Neuronal stem cell (in vitro differentiated cells): ENCODE results near the gene SEMG1.

Experiments used
- DNase-seq: peaks from one replicate; pipeline ENCODE4 v3.0.0-alpha.2; 2013; ENCODE audit warnings: low spot score
- H2AFZ ChIP-seq: one replicate; pipeline ENCODE4 v1.6.1; 2013; ENCODE audit warnings: mild to moderate bottlenecking, low read length, inconsistent platforms
- H2AK5ac ChIP-seq: 2 replicates; pipeline ENCODE4 v1.6.1; 2013; ENCODE audit warnings: low read depth, mild to moderate bottlenecking, inconsistent platforms, low read length, moderate library complexity, mixed read lengths
- H2BK120ac ChIP-seq: 2 replicates; pipeline ENCODE4 v1.6.1; 2013; ENCODE audit warnings: low read depth, mild to moderate bottlenecking, inconsistent platforms, low read length, moderate library complexity, mixed read lengths
- H2BK12ac ChIP-seq: one replicate; pipeline ENCODE4 v1.6.1; 2013; ENCODE audit warnings: low read length, inconsistent platforms
- H2BK15ac ChIP-seq: 2 replicates; pipeline ENCODE4 v1.6.1; 2013; ENCODE audit warnings: mild to moderate bottlenecking, low read length, inconsistent platforms, mixed read lengths
- H2BK5ac ChIP-seq: one replicate; pipeline ENCODE4 v1.6.1; 2013; ENCODE audit warnings: inconsistent platforms, mild to moderate bottlenecking, low read length, moderate library complexity
- H3K14ac ChIP-seq: one replicate; pipeline ENCODE4 v1.6.1; 2013; ENCODE audit warnings: low read length, inconsistent platforms
- H3K18ac ChIP-seq: 2 replicates; pipeline ENCODE4 v1.6.1; 2013; ENCODE audit warnings: low read length, inconsistent platforms
- H3K23ac ChIP-seq: 2 replicates; pipeline ENCODE4 v1.6.1; 2013; ENCODE audit warnings: low read depth, mild to moderate bottlenecking, mixed read lengths, low read length, inconsistent platforms; ENCODE audit not compliant: poor library complexity
- H3K27ac ChIP-seq: replicated peaks from 3 replicates; pipeline ENCODE4 v1.5.1; 2013; ENCODE audit warnings: low read length, inconsistent platforms
- H3K27me3 ChIP-seq, 3 experiments: 2 replicates each; pipeline ENCODE4 v1.6.1; 2013; ENCODE audit warnings: low read length in 3 of 3, mild to moderate bottlenecking in 2 of 3, inconsistent platforms in 1 of 3, low read depth in 1 of 3, mixed read lengths in 1 of 3, moderate library complexity in 1 of 3; ENCODE audit not compliant: control insufficient read depth in 3 of 3, insufficient read depth in 3 of 3
- H3K36me3 ChIP-seq, 2 donors: replicated peaks in 1 of 2; 2 replicates each; pipeline ENCODE4 v1.6.1; 2013; ENCODE audit warnings: low read length in 2 of 2; ENCODE audit not compliant: control insufficient read depth in 2 of 2, insufficient read depth in 2 of 2
- H3K4ac ChIP-seq: 2 replicates; pipeline ENCODE4 v1.6.1; 2013; ENCODE audit warnings: inconsistent platforms, mild to moderate bottlenecking, low read length, moderate library complexity
- H3K4me1 ChIP-seq, 2 donors: 1 replicate in 1 of 2; 2 replicates in 1 of 2; pipeline ENCODE4 v1.6.1; 2013; ENCODE audit warnings: low read length in 2 of 2, low read depth in 1 of 2; ENCODE audit not compliant: control insufficient read depth in 2 of 2, insufficient read depth in 1 of 2
- H3K4me2 ChIP-seq: one replicate; pipeline ENCODE4 v1.6.1; 2013; ENCODE audit warnings: mild to moderate bottlenecking, low read length, inconsistent platforms; ENCODE audit not compliant: insufficient read depth, poor library complexity, severe bottlenecking
- H3K4me3 ChIP-seq, 2 donors: 2 replicates each; pipeline ENCODE4 v1.5.1; 2013; ENCODE audit warnings: low read length in 2 of 2, mild to moderate bottlenecking in 2 of 2, inconsistent platforms in 1 of 2, moderate library complexity in 1 of 2
- H3K79me1 ChIP-seq: one replicate; pipeline ENCODE4 v1.6.1; 2013; ENCODE audit warnings: low read depth, mild to moderate bottlenecking, inconsistent platforms, low read length, moderate library complexity
- H3K9ac ChIP-seq: one replicate; pipeline ENCODE4 v1.6.1; 2013; ENCODE audit warnings: mild to moderate bottlenecking, low read depth, low read length, inconsistent platforms; ENCODE audit not compliant: poor library complexity
- H3K9me3 ChIP-seq, 2 donors: replicated peaks in 1 of 2; 2 replicates each; pipeline versions ENCODE3 to v1.6.1; 2013; ENCODE audit warnings: low read length in 2 of 2, mild to moderate bottlenecking in 2 of 2, inconsistent platforms in 1 of 2, low read depth in 1 of 2, mixed read lengths in 1 of 2, moderate library complexity in 1 of 2; ENCODE audit not compliant: control insufficient read depth in 2 of 2, insufficient read depth in 1 of 2
- H4K8ac ChIP-seq: one replicate; pipeline ENCODE4 v1.6.1; 2013; ENCODE audit warnings: low read depth, mild to moderate bottlenecking, inconsistent platforms, low read length, moderate library complexity
- H4K91ac ChIP-seq: one replicate; pipeline ENCODE4 v1.6.1; 2013; ENCODE audit warnings: low read length, low read depth, mild to moderate bottlenecking, inconsistent platforms; ENCODE audit not compliant: poor library complexity
- WGBS, 2 donors: extraction: QIAGEN DNeasy Blood & Tissue Kit; methylation state at CpG; one replicate each; pipeline ENCODE4 v1.1.7; 2013; ENCODE audit warnings: missing lambda C conversion rate in 2 of 2, mixed read lengths in 1 of 2; ENCODE audit not compliant: insufficient read length in 2 of 2, insufficient replicate concordance in 1 of 2; ENCODE audit errors: extremely low coverage in 2 of 2; 5-methylcytosine and 5-hydroxymethylcytosine counted together

Gene SEMG1

GRCh38 chr20:45173522-45173921 lies 33.3 kb upstream of the SEMG1 start:
- Histone ChIP-seq H3K27ac (no peak overlapping the region), H4K91ac (no peak overlapping the region)
- no CpG with 5 or more reads among the region's 1 CpG for WGBS, 2 donors

GRCh38 chr20:45174434-45175364 lies 32.1 kb upstream of the SEMG1 start, which contains the start of gene PI3:
TSS of gene PI3 (plus strand) at chr20:45174902. CDS start at chr20:45174923, 21 bp downstream.
- Histone ChIP-seq H3K27ac (no peak within 1 kb of the TSS), H3K36me3 (no peaks in the 10 kb centered on the region), H3K4ac (no peak within 1 kb of the TSS), H3K23ac (no peak within 1 kb of the TSS), H3K18ac (no peak within 1 kb of the TSS), H2BK12ac (no peak within 1 kb of the TSS), H3K14ac (no peak within 1 kb of the TSS), H4K91ac (no peak within 1 kb of the TSS), H3K27me3 (peaks cover 0 to 10% (median 0%) of the 10 kb centered on the region in 3 experiments), H3K4me2 (no peak within 1 kb of the TSS), H3K9me3 (peaks cover 0 to 2% of the 10 kb centered on the region in 2 donors), H2AFZ (no peak within 1 kb of the TSS), H3K4me1 (no peaks in the 10 kb centered on the region), H2BK120ac (no peak within 1 kb of the TSS), H2BK15ac (no peak within 1 kb of the TSS), H4K8ac (no peak within 1 kb of the TSS), H3K4me3 (no peak within 1 kb of the TSS), H2BK5ac (no peak within 1 kb of the TSS), H3K79me1 (no peaks in the 10 kb centered on the region), H3K9ac (no peak within 1 kb of the TSS), H2AK5ac (no peak within 1 kb of the TSS)
- no peak for DNase-seq
- no CpG with 5 or more reads among the region's 8 CpGs for WGBS, 2 donors

More at GRCh38 chr20:45173522-45173921, 33.3 kb upstream of the SEMG1 start:
- no peak overlapping the region for H2BK5ac ChIP-seq
- no peaks in the 10 kb centered on the region for H3K79me1 ChIP-seq
- no peak for DNase-seq
- no peak overlapping the region for H3K23ac ChIP-seq
- H2BK12ac ChIP-seq, result no peak overlapping the region
- H3K4me2 ChIP-seq, result no peak overlapping the region
- H2AK5ac ChIP-seq, result no peak overlapping the region
- no peak overlapping the region for H3K9ac ChIP-seq
- no peak overlapping the region for H2AFZ ChIP-seq
- no peaks in the 10 kb centered on the region for H3K36me3 ChIP-seq
- no peak overlapping the region for H2BK120ac ChIP-seq
- no peak overlapping the region for H3K14ac ChIP-seq
- no peak overlapping the region for H3K4ac ChIP-seq
- H3K27me3 ChIP-seq, result peaks cover 0 to 7% (median 0%) of the 10 kb centered on the region in 3 experiments
- no peak overlapping the region for H3K18ac ChIP-seq
- no peak overlapping the region for H2BK15ac ChIP-seq
- no peaks in the 10 kb centered on the region for H3K4me1 ChIP-seq
- peaks cover 0 to 2% of the 10 kb centered on the region in 2 donors for H3K9me3 ChIP-seq
- H3K4me3 ChIP-seq, result no peak overlapping the region
- no peak overlapping the region for H4K8ac ChIP-seq

GRCh38 chr20:45176526-45177267 lies 30.1 kb upstream of the SEMG1 start:
- no peaks in the 10 kb centered on the region for H3K4me1 ChIP-seq
- no peak overlapping the region for H3K4me3 ChIP-seq
- H2BK5ac ChIP-seq, result no peak overlapping the region
- no peak overlapping the region for H2BK120ac ChIP-seq
- H3K9ac ChIP-seq, result no peak overlapping the region
- H3K27ac ChIP-seq, result no peak overlapping the region
- H3K23ac ChIP-seq, result no peak overlapping the region
- no peak overlapping the region for H2AFZ ChIP-seq
- no peak for DNase-seq
- H2AK5ac ChIP-seq, result no peak overlapping the region
- no peak overlapping the region for H2BK15ac ChIP-seq
- H4K91ac ChIP-seq, result no peak overlapping the region
- H3K79me1 ChIP-seq, result no peaks in the 10 kb centered on the region
- H4K8ac ChIP-seq, result no peak overlapping the region
- no peak overlapping the region for H3K4ac ChIP-seq
- WGBS, 2 donors, result no CpG with 5 or more reads among the region's 4 CpGs
- no peak overlapping the region for H3K4me2 ChIP-seq
- H3K27me3 ChIP-seq, result peaks cover 0 to 10% (median 0%) of the 10 kb centered on the region in 3 experiments
- peaks cover 0 to 2% of the 10 kb centered on the region in 2 donors for H3K9me3 ChIP-seq
- H3K18ac ChIP-seq, result no peak overlapping the region
- no peaks in the 10 kb centered on the region for H3K36me3 ChIP-seq
- no peak overlapping the region for H2BK12ac ChIP-seq
- H3K14ac ChIP-seq, result no peak overlapping the region

- H3K18ac ChIP-seq, result no peak overlapping the region
- H2BK5ac ChIP-seq, result no peak overlapping the region
- H3K14ac ChIP-seq, result no peak overlapping the region
- H2AFZ ChIP-seq, result no peak overlapping the region
- no peaks in the 10 kb centered on the region for H3K79me1 ChIP-seq
- H3K27ac ChIP-seq, result no peak overlapping the region
- no peak overlapping the region for H3K4ac ChIP-seq
- no peak overlapping the region for H3K4me2 ChIP-seq
- no CpG with 5 or more reads among the region's 2 CpGs for WGBS, 2 donors
- H3K23ac ChIP-seq, result no peak overlapping the region
- no peaks in the 10 kb centered on the region for H3K9me3 ChIP-seq
- no peak overlapping the region for H2BK12ac ChIP-seq
- H2BK15ac ChIP-seq, result no peak overlapping the region
- H4K8ac ChIP-seq, result no peak overlapping the region
- H2BK120ac ChIP-seq, result no peak overlapping the region
- H4K91ac ChIP-seq, result no peak overlapping the region
- DNase-seq, result no peak
- H2AK5ac ChIP-seq, result no peak overlapping the region
- peaks cover 0 to 2% of the 10 kb centered on the region in 2 donors for H3K4me1 ChIP-seq
- H3K4me3 ChIP-seq, result no peak overlapping the region
- peaks cover 0 to 8% (median 0%) of the 10 kb centered on the region in 3 experiments for H3K27me3 ChIP-seq
- no peaks in the 10 kb centered on the region for H3K36me3 ChIP-seq
- no peak overlapping the region for H3K9ac ChIP-seq
Observed at GRCh38 chr20:45179166-45179565, 27.7 kb upstream of the SEMG1 start.
